ENCODE measurements around the gene SLC25A47.

The SLC25A47 gene

DNA sequence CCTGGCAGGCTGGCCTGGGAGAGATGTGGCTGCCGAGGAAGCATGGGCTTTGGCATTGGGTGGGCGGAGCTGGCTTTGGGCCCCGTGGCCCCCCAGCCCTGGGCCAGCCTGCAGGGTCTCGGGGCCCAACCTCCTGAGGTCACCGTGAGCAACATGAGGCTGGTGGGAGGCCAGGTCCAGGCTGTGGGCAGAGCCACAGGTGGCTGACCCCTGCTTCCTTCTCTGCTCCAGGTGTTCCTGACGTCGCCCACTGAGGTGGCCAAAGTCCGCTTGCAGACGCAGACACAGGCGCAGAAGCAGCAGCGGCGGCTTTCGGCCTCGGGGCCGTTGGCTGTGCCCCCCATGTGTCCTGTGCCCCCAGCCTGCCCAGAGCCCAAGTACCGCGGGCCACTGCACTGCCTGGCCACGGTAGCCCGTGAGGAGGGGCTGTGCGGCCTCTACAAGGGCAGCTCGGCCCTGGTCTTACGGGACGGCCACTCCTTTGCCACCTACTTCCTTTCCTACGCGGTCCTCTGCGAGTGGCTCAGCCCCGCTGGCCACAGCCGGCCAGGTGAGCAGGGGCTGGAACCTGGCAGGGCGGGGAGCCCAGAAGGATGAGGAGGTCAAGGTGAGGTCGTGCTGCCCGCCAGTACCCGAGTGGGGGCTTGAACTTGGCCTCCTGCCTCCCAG lies 5.5 kb downstream of the SLC25A47 start:
- no peak for DNase-seq (ENCODE audit: low spot score)

DNA sequence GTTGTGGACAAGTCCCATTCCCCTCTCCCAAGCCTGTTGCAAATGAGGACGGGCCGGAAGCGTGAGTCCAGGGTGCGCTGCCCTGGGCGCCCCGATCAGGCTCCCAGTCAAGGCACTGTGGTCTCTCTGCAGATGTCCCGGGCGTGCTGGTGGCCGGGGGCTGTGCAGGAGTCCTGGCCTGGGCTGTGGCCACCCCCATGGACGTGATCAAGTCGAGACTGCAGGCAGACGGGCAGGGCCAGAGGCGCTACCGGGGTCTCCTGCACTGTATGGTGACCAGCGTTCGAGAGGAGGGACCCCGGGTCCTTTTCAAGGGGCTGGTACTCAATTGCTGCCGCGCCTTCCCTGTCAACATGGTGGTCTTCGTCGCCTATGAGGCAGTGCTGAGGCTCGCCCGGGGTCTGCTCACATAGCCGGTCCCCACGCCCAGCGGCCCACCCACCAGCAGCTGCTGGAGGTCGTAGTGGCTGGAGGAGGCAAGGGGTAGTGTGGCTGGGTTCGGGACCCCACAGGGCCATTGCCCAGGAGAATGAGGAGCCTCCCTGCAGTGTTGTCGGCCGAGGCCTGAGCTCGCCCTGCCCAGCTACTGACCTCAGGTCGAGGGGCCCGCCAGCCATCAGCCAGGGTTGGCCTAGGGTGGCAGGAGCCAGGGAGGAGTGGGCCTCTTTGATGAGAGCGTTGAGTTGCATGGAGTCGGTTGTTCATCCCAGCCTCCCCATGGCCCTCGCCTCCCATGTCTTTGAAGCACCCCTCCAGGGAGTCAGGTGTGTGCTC lies 6.3 kb downstream of the SLC25A47 start:
- DNase-seq (ENCODE audit: low spot score) = no peak
- in situ Hi-C loops (cut with MboI; ENCODE audit: low pct_unique_long_range_greater_than_20kb, low sequenced_read_pairs, unreplicated experiment) = no loop called here
- TF ChIP-seq, protein P1, sequence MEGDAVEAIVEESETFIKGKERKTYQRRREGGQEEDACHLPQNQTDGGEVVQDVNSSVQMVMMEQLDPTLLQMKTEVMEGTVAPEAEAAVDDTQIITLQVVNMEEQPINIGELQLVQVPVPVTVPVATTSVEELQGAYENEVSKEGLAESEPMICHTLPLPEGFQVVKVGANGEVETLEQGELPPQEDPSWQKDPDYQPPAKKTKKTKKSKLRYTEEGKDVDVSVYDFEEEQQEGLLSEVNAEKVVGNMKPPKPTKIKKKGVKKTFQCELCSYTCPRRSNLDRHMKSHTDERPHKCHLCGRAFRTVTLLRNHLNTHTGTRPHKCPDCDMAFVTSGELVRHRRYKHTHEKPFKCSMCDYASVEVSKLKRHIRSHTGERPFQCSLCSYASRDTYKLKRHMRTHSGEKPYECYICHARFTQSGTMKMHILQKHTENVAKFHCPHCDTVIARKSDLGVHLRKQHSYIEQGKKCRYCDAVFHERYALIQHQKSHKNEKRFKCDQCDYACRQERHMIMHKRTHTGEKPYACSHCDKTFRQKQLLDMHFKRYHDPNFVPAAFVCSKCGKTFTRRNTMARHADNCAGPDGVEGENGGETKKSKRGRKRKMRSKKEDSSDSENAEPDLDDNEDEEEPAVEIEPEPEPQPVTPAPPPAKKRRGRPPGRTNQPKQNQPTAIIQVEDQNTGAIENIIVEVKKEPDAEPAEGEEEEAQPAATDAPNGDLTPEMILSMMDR (IDR thresholded peaks at IDR 0.05; ENCODE audit: extremely low read depth, insufficient read depth, missing control alignments) = no peak

More for the DNA sequence above, 5.5 kb downstream of the SLC25A47 start:
- TF ChIP-seq, protein P1 (IDR thresholded peaks at IDR 0.05; ENCODE audit: extremely low read depth, insufficient read depth, missing control alignments) = no peak
- in situ Hi-C loops (cut with MboI; ENCODE audit: low pct_unique_long_range_greater_than_20kb, low sequenced_read_pairs, unreplicated experiment) = no loop called here

DNA sequence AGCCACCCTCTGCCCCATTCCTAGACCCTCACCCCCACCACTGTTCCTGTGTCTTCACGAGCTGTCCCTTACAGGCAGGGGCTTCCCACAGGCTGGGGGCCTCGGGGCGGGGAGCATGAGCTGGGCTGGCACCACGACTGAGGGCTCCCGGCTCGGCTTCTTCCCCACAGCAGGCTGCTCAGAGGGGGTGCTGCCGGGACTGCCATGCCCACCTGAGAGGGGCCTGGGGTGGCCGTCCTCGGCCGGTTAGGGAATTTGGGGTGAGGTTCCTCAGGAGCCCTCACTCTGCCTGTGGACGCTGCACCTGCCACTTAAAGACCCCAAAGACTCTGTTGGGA lies 6.8 kb downstream of the SLC25A47 start:
- in situ Hi-C loops (cut with MboI; ENCODE audit: low pct_unique_long_range_greater_than_20kb, low sequenced_read_pairs, unreplicated experiment) = no loop called here
- no peak for DNase-seq (ENCODE audit: low spot score)
- TF ChIP-seq, protein P1 (IDR thresholded peaks at IDR 0.05; ENCODE audit: extremely low read depth, insufficient read depth, missing control alignments) = no peak

DNA sequence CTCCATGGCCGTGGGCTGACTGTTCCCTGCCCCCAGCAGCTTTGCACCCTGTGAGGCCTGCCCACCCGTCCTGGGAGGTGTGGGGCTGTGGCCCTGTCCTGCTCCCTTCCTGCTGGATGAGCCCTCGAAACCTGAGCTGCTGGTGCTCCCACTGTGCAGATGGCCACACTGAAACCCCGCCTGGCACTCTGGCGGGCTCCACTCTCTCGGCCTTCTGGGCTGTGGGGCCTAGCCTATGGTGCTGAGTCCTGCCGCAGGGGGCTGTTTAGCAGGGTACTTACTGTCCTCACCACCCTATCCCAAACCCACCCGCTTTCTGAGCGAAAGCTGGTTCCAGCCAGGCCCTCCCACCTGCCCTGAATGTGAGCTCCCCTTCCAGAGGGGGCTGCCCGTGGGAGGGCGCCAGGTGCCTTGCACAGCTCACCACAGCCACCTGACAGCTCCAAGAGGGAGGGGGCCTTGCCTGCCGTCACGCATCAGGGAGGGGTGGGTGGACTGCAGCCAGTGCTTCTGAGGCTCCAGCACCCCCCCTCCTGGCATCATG lies 7.3 kb downstream of the SLC25A47 start:
- DNase-seq (ENCODE audit: low spot score) = no peak
- in situ Hi-C loops (cut with MboI; ENCODE audit: low pct_unique_long_range_greater_than_20kb, low sequenced_read_pairs, unreplicated experiment) = no loop called here
- TF ChIP-seq, protein P1 (IDR thresholded peaks at IDR 0.05; ENCODE audit: extremely low read depth, insufficient read depth, missing control alignments) = no peak

DNA sequence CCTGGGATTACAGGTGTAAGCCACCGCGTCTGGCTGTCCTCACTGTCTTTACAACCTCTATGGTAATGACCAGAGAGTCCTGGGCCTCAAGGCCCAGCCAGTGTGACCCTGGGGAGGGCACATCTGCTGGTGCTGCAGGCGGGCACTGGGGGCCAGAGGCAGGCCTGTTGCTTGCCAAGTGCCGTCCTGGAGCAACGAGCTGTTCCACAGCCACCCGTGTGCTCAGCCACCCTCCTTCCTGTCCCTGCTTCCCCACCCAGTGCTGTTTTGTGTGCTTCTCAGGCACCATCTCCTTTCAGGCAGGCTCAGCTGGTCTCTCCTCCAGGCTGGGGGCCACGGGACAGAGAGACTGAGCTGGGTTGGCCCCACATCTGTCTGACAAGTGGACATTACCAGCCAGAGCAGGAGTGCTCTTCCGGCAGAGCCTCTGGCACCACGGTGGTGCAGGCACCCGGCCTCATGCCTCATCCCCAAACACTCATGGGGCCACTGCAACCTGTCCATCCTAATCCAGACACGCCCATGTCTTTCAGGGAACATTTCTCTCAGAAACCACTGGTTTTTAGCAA lies 9.0 kb downstream of the SLC25A47 start:
- DNase-seq (ENCODE audit: low spot score) = no peak
- TF ChIP-seq, protein P1 (IDR thresholded peaks at IDR 0.05; ENCODE audit: extremely low read depth, insufficient read depth, missing control alignments) = no peak
- in situ Hi-C loops (cut with MboI; ENCODE audit: low pct_unique_long_range_greater_than_20kb, low sequenced_read_pairs, unreplicated experiment) = no loop called here

DNA sequence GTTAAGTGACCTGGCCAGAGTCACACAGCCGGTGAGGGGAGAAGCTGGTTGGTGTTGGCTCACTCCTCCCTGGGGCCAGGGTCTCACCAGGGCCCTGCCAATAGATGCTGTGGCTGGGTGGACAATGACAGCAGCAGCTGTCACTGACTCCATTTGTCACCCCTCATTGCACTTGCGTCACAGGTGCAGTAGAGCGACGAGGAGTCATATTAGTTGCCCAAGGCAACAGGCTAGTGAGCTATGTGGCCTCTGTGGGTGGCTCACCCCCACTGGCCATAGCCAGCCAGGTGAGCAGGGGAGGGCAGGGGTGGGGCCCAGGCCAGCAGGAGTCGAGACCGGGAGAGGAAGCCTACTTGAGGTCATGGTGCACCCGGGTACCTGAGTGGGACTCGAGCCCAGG lies 9.7 kb downstream of the SLC25A47 start:
- TF ChIP-seq, protein P1 (IDR thresholded peaks at IDR 0.05; ENCODE audit: extremely low read depth, insufficient read depth, missing control alignments) = no peak
- no peak for DNase-seq (ENCODE audit: low spot score)
- in situ Hi-C loops (cut with MboI; ENCODE audit: low pct_unique_long_range_greater_than_20kb, low sequenced_read_pairs, unreplicated experiment) = no loop called here
